Progenitor cell of endocrine pancreas (in vitro differentiated cells): Measurements from ENCODE around the gene DLGAP3. TPM values are rescaled to one million over a fixed set of nuclear protein-coding genes. Genes with fewer than 3 reads are reported as not detected.

Experiments used
- DNase-seq: peaks from one replicate; pipeline ENCODE4 v3.0.0; 2021; ENCODE audit warnings: low spot score; ENCODE audit not compliant: unreplicated experiment
- H3K27ac Mint-ChIP-seq: 2 replicates; pipeline ENCODE4 v1.8.0; 2021; ENCODE audit warnings: mild to moderate bottlenecking, moderate library complexity, mixed read lengths
- H3K27me3 Mint-ChIP-seq: 2 replicates; pipeline ENCODE4 v1.8.0; 2021; ENCODE audit warnings: mixed read lengths
- H3K36me3 Mint-ChIP-seq: 2 replicates; pipeline ENCODE4 v1.8.0; 2022; ENCODE audit warnings: mixed read lengths; ENCODE audit not compliant: insufficient read depth
- H3K4me1 Mint-ChIP-seq: 2 replicates; pipeline ENCODE4 v1.8.0; 2021; ENCODE audit warnings: low read depth, mixed read lengths
- H3K4me3 Mint-ChIP-seq: 2 replicates; pipeline ENCODE4 v1.8.0; 2021; ENCODE audit warnings: low read depth, mild to moderate bottlenecking, moderate library complexity, mixed read lengths
- H3K9me3 Mint-ChIP-seq: 2 replicates; pipeline ENCODE4 v1.8.0; 2021; ENCODE audit warnings: low read depth, mixed read lengths
- CTCF ChIP-seq: fragments of 200-600 bp; sonication (generic); IDR thresholded peaks from one replicate; pipeline ENCODE4 v1.5.0; 2021; ENCODE audit warnings: antibody characterized with exemption, mild to moderate bottlenecking; ENCODE audit not compliant: unreplicated experiment
- total RNA-seq: library from RNA; stranded (reverse); gene quantifications from 2 replicates; pipeline ENCODE4 v1.2.1, GENCODE V29; 2021

DLGAP3 gene
- total RNA-seq, 1 donor from 2014 or later, result 1.3 TPM

GRCh38 chr1:34975771-34976170 is 46.3 kb upstream of the DLGAP3 start:
- no peaks in the 10 kb centered on the region for H3K9me3 Mint-ChIP-seq
- H3K27me3 Mint-ChIP-seq, result no peaks in the 10 kb centered on the region
- no peak overlapping the region for H3K4me3 Mint-ChIP-seq
- DNase-seq, result no peak
- peak overlapping the region; percentile 21 for H3K27ac Mint-ChIP-seq
- H3K36me3 Mint-ChIP-seq, result no peaks in the 10 kb centered on the region
- TF ChIP-seq CTCF, result no peak
- peaks cover 6% of the 10 kb centered on the region for H3K4me1 Mint-ChIP-seq

- Mint-ChIP-seq H3K27me3 (no peaks in the 10 kb centered on the region), H3K4me1 (peaks cover 6% of the 10 kb centered on the region), H3K27ac (no peak overlapping the region)
Measured at GRCh38 chr1:34975338-34975737, 45.9 kb upstream of the DLGAP3 start.

GRCh38 chr1:34974626-34975025 is 45.2 kb upstream of the DLGAP3 start:
- Mint-ChIP-seq H3K27me3 (no peaks in the 10 kb centered on the region), H3K36me3 (no peaks in the 10 kb centered on the region), H3K9me3 (peaks cover 3% of the 10 kb centered on the region), H3K4me3 (no peak overlapping the region), H3K4me1 (peaks cover 6% of the 10 kb centered on the region), H3K27ac (no peak overlapping the region)
- no peak for DNase-seq
- no peak for TF ChIP-seq CTCF

More at GRCh38 chr1:34975338-34975737, 45.9 kb upstream of the DLGAP3 start:
- TF ChIP-seq CTCF, result no peak
- no peak for DNase-seq
- Mint-ChIP-seq H3K4me3 (no peak overlapping the region), H3K9me3 (no peaks in the 10 kb centered on the region), H3K36me3 (no peaks in the 10 kb centered on the region)

GRCh38 chr1:34973326-34973725 is 43.9 kb upstream of the DLGAP3 start:
- no peak for TF ChIP-seq CTCF
- H3K4me3 Mint-ChIP-seq, result no peak overlapping the region
- no peak for DNase-seq
- no peaks in the 10 kb centered on the region for H3K36me3 Mint-ChIP-seq
- peaks cover 6% of the 10 kb centered on the region for H3K4me1 Mint-ChIP-seq
- H3K27ac Mint-ChIP-seq, result no peak overlapping the region
- no peaks in the 10 kb centered on the region for H3K27me3 Mint-ChIP-seq
- peaks cover 3% of the 10 kb centered on the region for H3K9me3 Mint-ChIP-seq

GRCh38 chr1:34970829-34971228 is 41.4 kb upstream of the DLGAP3 start:
- Mint-ChIP-seq H3K27me3 (no peaks in the 10 kb centered on the region), H3K4me3 (no peak overlapping the region)
- DNase-seq, result no peak

More at GRCh38 chr1:34970829-34971228, 41.4 kb upstream of the DLGAP3 start:
- TF ChIP-seq CTCF, result no peak
- H3K27ac Mint-ChIP-seq, result no peak overlapping the region
- no peaks in the 10 kb centered on the region for H3K36me3 Mint-ChIP-seq
- peaks cover 3% of the 10 kb centered on the region for H3K9me3 Mint-ChIP-seq
- H3K4me1 Mint-ChIP-seq, result peaks cover 3% of the 10 kb centered on the region
